Mucosa of descending colon (tissue), 3 donors: ENCODE measurements around the gene KRT3. TPM values are rescaled to one million over a fixed set of nuclear protein-coding genes. Genes with fewer than 3 reads are reported as not detected.
"Not testable (repeated sequence)": the region's sequence is repeated elsewhere in the genome, so short reads cannot be mapped to it uniquely, and the experiment has no call there.

Experiments used
- ATAC-seq: fragments of 200-7000 bp; cut with Tn5 transposase; one replicate; pipeline ENCODE4 v1.9.1; 2020; ENCODE audit warnings: mild to moderate bottlenecking, moderate library complexity
- DNase-seq, 3 donors: peaks; one replicate each; pipeline ENCODE4 v3.0.0-alpha.2; 2020
- H3K36me3 ChIP-seq: fragments of 200-600 bp; one replicate; pipeline ENCODE4 v1.8.0; 2021; ENCODE audit warnings: low read depth, mild to moderate bottlenecking
- H3K4me1 ChIP-seq: fragments of 200-600 bp; one replicate; pipeline ENCODE4 v1.8.0; 2021; ENCODE audit warnings: low read depth, mild to moderate bottlenecking
- H3K4me3 ChIP-seq: fragments of 200-600 bp; one replicate; pipeline ENCODE4 v1.8.0; 2021; ENCODE audit warnings: mild to moderate bottlenecking
- H3K9me3 ChIP-seq: fragments of 200-600 bp; one replicate; pipeline ENCODE4 v1.8.0; 2021; ENCODE audit warnings: mild to moderate bottlenecking
- intact Hi-C, 2 donors: fragments of 100-400 bp; cut with DNase I in 1 of 2; cut with micrococcal nuclease in 1 of 2; formaldehyde crosslinking; loops; one replicate each; pipeline versions ENCODE4 v1.11.0 to v1.11.1; 2022; cut with DNase I, micrococcal nuclease
- total RNA-seq, 3 donors: library from RNA; stranded (reverse); fragmentation: NEBNext Ultra II Directional in 2 of 3; extraction: Animal tissue kit (Norgen Biotek cat#: 25700) in 2 of 3; gene quantifications; one replicate each; pipeline versions ENCODE4 v1.2.1 to v1.2.4, GENCODE V29; 2021 to 2023
- TF ChIP-seq, protein P1 (sequence below): fragments of 200-600 bp; IDR thresholded peaks from one replicate; pipeline ENCODE4 v1.8.0; 2022; ENCODE audit warnings: antibody characterized with exemption, mild to moderate bottlenecking
- donor health status: DM: no; HTN: no; CAD: no; lungs with moderate emphysema.
- donor health status: DM: no; HTN: no; CAD: no.
- donor health status: DM: no; HTN: yes; CAD: no.

KRT3 gene
- total RNA-seq, 3 donors from 2014 or later, result not detected

DNA sequence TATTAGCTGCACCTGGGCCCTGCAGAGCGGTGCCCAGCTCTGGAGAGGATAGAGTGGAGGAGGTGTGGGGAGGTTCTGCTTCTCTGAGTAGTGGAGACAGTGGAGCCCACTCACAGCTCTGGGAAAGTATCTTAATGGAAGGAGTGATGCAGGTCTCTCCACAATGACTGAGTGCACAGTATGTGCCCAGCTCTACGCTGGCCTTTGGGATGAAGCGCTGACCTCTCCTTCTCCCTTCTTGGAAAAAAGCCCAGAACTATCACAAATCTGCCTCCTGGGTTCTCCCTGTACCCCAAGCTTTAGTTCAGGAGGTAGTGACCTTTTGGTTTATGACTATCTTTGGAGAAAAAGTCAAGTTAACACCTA lies 495 bp upstream of the KRT3 start:
- Histone ChIP-seq H3K36me3 (no peaks in the 10 kb centered on the region), H3K4me1 (peaks cover 8% of the 10 kb centered on the region), H3K4me3 (no peak overlapping the region), H3K9me3 (no peaks in the 10 kb centered on the region)
- ATAC-seq, result no peak
- intact Hi-C loops, result no loop called here
- TF ChIP-seq, protein P1, sequence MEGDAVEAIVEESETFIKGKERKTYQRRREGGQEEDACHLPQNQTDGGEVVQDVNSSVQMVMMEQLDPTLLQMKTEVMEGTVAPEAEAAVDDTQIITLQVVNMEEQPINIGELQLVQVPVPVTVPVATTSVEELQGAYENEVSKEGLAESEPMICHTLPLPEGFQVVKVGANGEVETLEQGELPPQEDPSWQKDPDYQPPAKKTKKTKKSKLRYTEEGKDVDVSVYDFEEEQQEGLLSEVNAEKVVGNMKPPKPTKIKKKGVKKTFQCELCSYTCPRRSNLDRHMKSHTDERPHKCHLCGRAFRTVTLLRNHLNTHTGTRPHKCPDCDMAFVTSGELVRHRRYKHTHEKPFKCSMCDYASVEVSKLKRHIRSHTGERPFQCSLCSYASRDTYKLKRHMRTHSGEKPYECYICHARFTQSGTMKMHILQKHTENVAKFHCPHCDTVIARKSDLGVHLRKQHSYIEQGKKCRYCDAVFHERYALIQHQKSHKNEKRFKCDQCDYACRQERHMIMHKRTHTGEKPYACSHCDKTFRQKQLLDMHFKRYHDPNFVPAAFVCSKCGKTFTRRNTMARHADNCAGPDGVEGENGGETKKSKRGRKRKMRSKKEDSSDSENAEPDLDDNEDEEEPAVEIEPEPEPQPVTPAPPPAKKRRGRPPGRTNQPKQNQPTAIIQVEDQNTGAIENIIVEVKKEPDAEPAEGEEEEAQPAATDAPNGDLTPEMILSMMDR, result no peak
- DNase-seq, result no peak

DNA sequence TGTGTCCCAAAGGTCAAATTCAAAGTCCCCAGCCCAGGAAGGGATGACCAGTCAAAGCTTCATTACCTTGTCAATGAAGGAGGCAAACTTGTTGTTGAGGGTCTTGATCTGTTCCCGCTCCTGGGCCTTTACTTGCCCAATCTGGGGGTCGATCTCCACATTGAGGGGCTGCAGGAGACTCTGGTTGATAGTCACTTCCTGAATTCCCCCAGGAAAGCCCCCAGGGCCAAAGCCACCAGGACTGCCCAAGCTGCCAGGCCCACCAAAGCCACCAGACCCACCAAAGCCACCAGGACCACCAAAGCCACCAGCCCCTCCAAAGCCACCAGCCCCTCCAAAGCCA lies 614 bp downstream of the KRT3 start:
- intact Hi-C loops, H3K4me1 ChIP-seq, H3K36me3 ChIP-seq, DNase-seq, H3K4me3 ChIP-seq, H3K9me3 ChIP-seq, ATAC-seq: not testable (repeated sequence)

DNA sequence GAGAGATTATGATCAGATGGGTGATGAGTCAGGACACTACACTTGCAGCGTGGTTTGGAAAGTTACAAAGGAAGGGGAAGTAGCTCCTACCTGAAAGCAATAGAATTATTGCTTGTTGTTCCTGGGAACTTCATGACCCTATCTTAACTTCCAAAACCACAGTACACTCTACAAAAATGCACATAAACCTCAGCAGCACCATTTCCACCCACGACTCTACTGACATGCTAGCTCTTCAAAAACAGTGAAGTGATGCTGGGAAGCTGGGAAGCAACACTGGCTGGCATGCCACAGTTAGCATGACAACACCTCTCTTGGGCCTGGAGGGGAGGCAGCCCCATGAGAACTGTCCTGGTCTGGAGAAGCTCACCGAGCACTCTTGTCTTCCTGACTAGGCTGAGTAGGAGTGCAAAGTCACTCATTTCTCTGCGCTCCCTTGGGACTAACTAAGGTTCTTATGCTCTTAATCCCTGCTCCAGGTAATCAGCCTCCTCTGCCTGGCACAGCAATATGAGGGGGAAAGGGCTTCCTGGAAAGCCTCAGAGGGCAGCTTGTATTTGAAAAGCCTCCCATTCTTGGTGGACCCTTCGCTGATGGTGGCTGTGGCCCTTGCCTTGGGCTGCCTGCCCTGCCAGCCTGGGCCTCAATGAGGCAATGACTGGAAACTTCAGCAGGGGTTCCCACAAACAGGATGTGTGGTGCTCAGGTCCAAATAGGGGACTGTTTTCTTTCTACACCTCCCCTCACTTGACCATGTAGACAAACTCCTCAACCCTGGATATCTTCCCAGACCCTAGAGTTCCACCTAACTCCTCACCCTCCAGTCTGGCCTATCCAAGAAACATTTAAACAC lies 1.2 kb downstream of the KRT3 start:
- TF ChIP-seq, protein P1, result no peak
- Histone ChIP-seq H3K4me1 (no peaks in the 10 kb centered on the region), H3K9me3 (no peaks in the 10 kb centered on the region), H3K4me3 (no peak overlapping the region), H3K36me3 (no peaks in the 10 kb centered on the region)
- intact Hi-C loops, result no loop called here
- no peak for DNase-seq
- no peak for ATAC-seq

DNA sequence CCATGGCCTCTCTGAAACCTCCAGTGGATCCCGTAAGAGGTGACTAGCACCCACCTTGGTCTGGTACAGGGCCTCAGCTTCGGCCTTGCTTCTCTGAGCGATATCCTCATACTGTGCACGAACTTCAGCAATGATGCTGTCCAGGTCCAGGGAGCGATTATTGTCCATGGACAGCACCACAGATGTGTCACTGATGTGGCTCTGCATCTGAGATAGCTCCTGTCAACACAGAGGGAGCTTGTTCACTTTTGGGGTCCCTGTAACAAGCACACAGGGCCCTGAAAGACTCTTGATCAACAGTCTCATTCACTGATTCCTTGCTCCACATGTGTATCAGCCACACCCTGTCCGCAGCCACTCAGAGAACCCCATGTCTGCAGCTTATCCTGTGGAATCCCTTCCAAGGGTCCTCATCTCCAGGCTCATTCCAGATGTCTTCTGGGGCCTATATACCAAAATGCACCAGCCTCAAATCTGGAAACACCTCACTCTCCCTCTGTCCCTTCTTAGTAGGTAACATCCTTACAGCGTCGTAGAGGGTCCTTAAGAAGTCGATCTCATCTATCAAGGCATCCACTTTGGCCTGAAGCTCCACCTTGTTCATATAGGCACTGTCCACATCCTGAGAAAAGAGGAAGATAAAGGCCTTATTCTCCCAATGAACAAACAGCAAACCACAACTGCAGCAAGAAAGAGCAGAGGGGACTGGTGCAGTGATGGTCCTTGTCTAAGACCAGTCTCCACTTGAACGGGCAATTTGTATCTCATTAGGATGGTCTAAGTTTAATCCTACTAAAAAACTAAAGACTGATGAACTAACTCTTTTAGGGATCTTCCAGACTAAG lies 3.5 kb downstream of the KRT3 start:
- no peaks in the 10 kb centered on the region for H3K9me3 ChIP-seq
- H3K36me3 ChIP-seq, result no peaks in the 10 kb centered on the region
- H3K4me3 ChIP-seq, result no peak overlapping the region
- H3K4me1 ChIP-seq, result no peaks in the 10 kb centered on the region
- ATAC-seq, result no peak
- intact Hi-C loops, result no loop called here
- TF ChIP-seq, protein P1, result no peak
- no peak for DNase-seq

DNA sequence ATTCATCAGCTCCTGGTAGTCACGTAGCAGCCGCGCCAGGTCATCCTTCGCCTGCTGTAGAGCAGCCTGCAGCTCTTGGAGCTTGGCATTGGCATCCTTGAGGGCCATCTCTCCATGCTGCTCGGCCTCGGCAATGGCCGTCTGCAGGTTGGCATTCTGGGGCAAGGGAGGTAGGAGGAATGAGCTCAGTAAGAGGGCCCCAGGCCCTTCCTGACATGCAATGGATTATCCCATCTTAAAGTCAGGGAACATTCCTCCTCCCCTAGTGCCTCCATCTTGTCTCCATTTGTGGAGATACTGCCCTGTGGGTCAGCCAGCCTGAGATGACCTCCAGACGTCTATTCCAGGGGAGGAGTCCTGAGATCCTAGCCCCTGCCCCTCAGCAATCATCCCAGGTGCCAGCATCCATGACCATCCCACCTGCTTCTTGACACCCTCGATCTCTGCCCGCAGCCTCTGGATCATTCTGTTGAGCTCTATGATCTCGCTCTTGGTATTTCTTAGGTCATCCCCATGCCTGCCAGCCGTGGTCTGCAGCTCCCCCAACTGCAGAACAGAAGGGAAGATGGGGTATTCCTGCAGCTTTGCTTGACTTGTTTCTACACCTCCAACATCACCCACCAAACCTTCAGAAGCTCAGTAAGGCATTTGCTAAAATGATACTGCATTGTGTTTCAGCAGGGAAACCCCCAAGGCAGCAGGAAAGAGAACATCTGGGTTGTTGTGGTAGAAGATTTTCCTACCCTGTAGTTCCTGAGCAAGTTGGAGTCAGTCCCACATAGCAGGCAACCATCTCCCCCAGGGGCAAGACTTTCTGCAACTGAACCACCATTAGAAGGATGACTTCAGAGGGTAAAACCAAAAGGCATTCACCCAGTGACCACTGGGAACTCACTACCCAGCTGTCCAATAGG lies 4.4 kb downstream of the KRT3 start:
- H3K36me3 ChIP-seq, result no peaks in the 10 kb centered on the region
- ATAC-seq (no peak), DNase-seq (no peak)
- intact Hi-C loops, result no loop called here
- H3K4me1 ChIP-seq, result no peaks in the 10 kb centered on the region
- no peaks in the 10 kb centered on the region for H3K9me3 ChIP-seq
- TF ChIP-seq, protein P1, result no peak
- H3K4me3 ChIP-seq, result no peak overlapping the region
